Activated CD8-positive, alpha-beta T cell treated with anti-CD3 and anti-CD28 coated beads for 36 hours (primary cell): ENCODE measurements around the gene TRA2A. TPM values are rescaled to one million over a fixed set of nuclear protein-coding genes. Genes with fewer than 3 reads are reported as not detected.

ENCODE experiments used
- ATAC-seq: fragments of 200-7000 bp; cut with Tn5 transposase; one replicate; pipeline ENCODE4 v1.10.0; 2021; ENCODE audit warnings: mild to moderate bottlenecking, moderate library complexity
- CTCF ChIA-PET: fragments of 350-600 bp; sonication (Branson Sonifier 250); formaldehyde crosslinking; loops from one replicate; lab custom pipeline; 2021; ENCODE audit warnings: antibody characterized with exemption; lab: Charles Lee
- POLR2A ChIA-PET: fragments of 350-600 bp; sonication (Branson Sonifier 250); formaldehyde crosslinking; loops from one replicate; lab custom pipeline; 2021; ENCODE audit warnings: antibody characterized with exemption; lab: Charles Lee
- DNase-seq: peaks from one replicate; pipeline ENCODE4 v3.0.0-alpha.2; 2020
- H3K27ac Mint-ChIP-seq: one replicate; pipeline ENCODE4 v1.8.0; 2021; ENCODE audit warnings: mild to moderate bottlenecking, mixed read lengths
- H3K27me3 Mint-ChIP-seq: one replicate; pipeline ENCODE4 v1.8.0; 2021; ENCODE audit warnings: mixed read lengths
- H3K36me3 Mint-ChIP-seq: one replicate; pipeline ENCODE4 v1.8.0; 2021; ENCODE audit warnings: low read depth, mixed read lengths
- H3K4me1 Mint-ChIP-seq: one replicate; pipeline ENCODE4 v1.8.0; 2021; ENCODE audit warnings: low read depth, mixed read lengths
- H3K4me3 Mint-ChIP-seq: one replicate; pipeline ENCODE4 v1.8.0; 2021; ENCODE audit warnings: mild to moderate bottlenecking, moderate library complexity, mixed read lengths
- H3K9me3 Mint-ChIP-seq: one replicate; pipeline ENCODE4 v1.8.0; 2021; ENCODE audit warnings: mixed read lengths
- CTCF ChIP-seq: fragments of 200-600 bp; IDR thresholded peaks from one replicate; pipeline ENCODE4 v1.8.0; 2022; ENCODE audit warnings: antibody characterized with exemption, mild to moderate bottlenecking
- intact Hi-C: fragments of 100-400 bp; cut with micrococcal nuclease; formaldehyde crosslinking; loops from one replicate; pipeline ENCODE4 v1.10.0; 2022
- total RNA-seq, 2 experiments: library from RNA; stranded (reverse); gene quantifications; one replicate each; pipeline ENCODE4 v1.2.3, GENCODE V29; 2021

Gene TRA2A
- total RNA-seq, 2 experiments from 2014 or later = 86.3 to 86.5 TPM

- DNase-seq (no peak), ATAC-seq (peak; percentile 51)
- H3K36me3 Mint-ChIP-seq = no peaks in the 10 kb centered on the region
- H3K9me3 Mint-ChIP-seq = no peaks in the 10 kb centered on the region
- CTCF ChIA-PET = interaction anchor here (0.8 to 3.2 kb wide), 12 partner anchors 7 to 280 kb away, joined by 3 to 25 read pairs (median 4); no protein-coding TSS in a partner anchor
- no peak for TF ChIP-seq CTCF
- H3K4me3 Mint-ChIP-seq = peak overlapping the region; percentile 1
- intact Hi-C loops = loop anchor here (10.0 kb wide), 1 partner anchor 185 kb away; no protein-coding TSS in a partner anchor
- no peaks in the 10 kb centered on the region for H3K27me3 Mint-ChIP-seq
- H3K4me1 Mint-ChIP-seq = peaks cover 15% of the 10 kb centered on the region
- POLR2A ChIA-PET = interaction anchor here (1.7 to 1.9 kb wide), 2 partner anchors 8 to 11 kb away, joined by 7 to 10 read pairs; partner anchors contain the start of gene TRA2A
- peak overlapping the region; percentile 81 for H3K27ac Mint-ChIP-seq
Measured at GRCh38 chr7:23539494-23539907, 7.7 kb upstream of the TRA2A start.

GRCh38 chr7:23538301-23538700 lies 6.5 kb upstream of the TRA2A start:
- intact Hi-C loops = loop anchor here (10.0 kb wide), 1 partner anchor 184 kb away; no protein-coding TSS in a partner anchor
- no peak for TF ChIP-seq CTCF
- POLR2A ChIA-PET = interaction anchor here (0.6 to 0.7 kb wide), 2 partner anchors 181 to 222 kb away, joined by 3 read pairs; no protein-coding TSS in a partner anchor
- Mint-ChIP-seq H3K4me1 (peaks cover 14% of the 10 kb centered on the region), H3K27me3 (no peaks in the 10 kb centered on the region), H3K4me3 (no peak overlapping the region), H3K9me3 (no peaks in the 10 kb centered on the region), H3K36me3 (no peaks in the 10 kb centered on the region), H3K27ac (no peak overlapping the region)
- ATAC-seq = no peak
- DNase-seq = no peak
- CTCF ChIA-PET = interaction anchor here (1.6 to 3.2 kb wide), 2 partner anchors 8 to 9 kb away, joined by 4 to 25 read pairs; no protein-coding TSS in a partner anchor

- Mint-ChIP-seq H3K27me3 (no peaks in the 10 kb centered on the region), H3K36me3 (peaks cover 21% of the 10 kb centered on the region), H3K9me3 (no peaks in the 10 kb centered on the region), H3K4me3 (peak overlapping the region; percentile 54), H3K27ac (peak overlapping the region; percentile 100), H3K4me1 (peaks cover 27% of the 10 kb centered on the region)
- no peak for TF ChIP-seq CTCF
- no peak for ATAC-seq
- POLR2A ChIA-PET = no interaction called here
- no peak for DNase-seq
- CTCF ChIA-PET = interaction anchor here (1.0 to 1.5 kb wide), 2 partner anchors 13 to 66 kb away, joined by 3 to 4 read pairs; no protein-coding TSS in a partner anchor
- intact Hi-C loops = loop anchor here (5.0 to 10.0 kb wide), 3 partner anchors 64 to 256 kb away; partner anchors contain the start of gene CCDC126
Measured at GRCh38 chr7:23533238-23533604, 1.4 kb upstream of the TRA2A start.

- H3K27ac Mint-ChIP-seq = peak overlapping the region; percentile 100
- peaks cover 31% of the 10 kb centered on the region for H3K4me1 Mint-ChIP-seq
- H3K4me3 Mint-ChIP-seq = peak overlapping the region; percentile 93
- no peaks in the 10 kb centered on the region for H3K27me3 Mint-ChIP-seq
- ChIA-PET POLR2A (interaction anchor here (0.8 kb wide), 2 partner anchors 14 to 268 kb away, joined by 3 read pairs; no protein-coding TSS in a partner anchor), CTCF (interaction anchor here (1.0 to 1.5 kb wide), 2 partner anchors 14 to 65 kb away, joined by 3 to 4 read pairs; no protein-coding TSS in a partner anchor)
- no peaks in the 10 kb centered on the region for H3K9me3 Mint-ChIP-seq
- DNase-seq (no peak), ATAC-seq (no peak)
- peaks cover 21% of the 10 kb centered on the region for H3K36me3 Mint-ChIP-seq
- intact Hi-C loops = loop anchor here (5.0 to 10.0 kb wide), 3 partner anchors 65 to 255 kb away; partner anchors contain the start of gene CCDC126
- no peak for TF ChIP-seq CTCF
Measured at GRCh38 chr7:23532490-23533237, 883 bp upstream of the TRA2A start.
